BLaER1 treated with 17β-estradiol and CSF1 and Interleukin-3, amounts not matched to agents 10 nM and 100 nM (cell line): ENCODE measurements around the gene RAB7B.
A peak's percentile ranks its signal among the peaks of the same experiment; 100 is the strongest.

ENCODE experiments used
- H3K27ac ChIP-seq, 11 experiments: shearing (Covaris generic); formaldehyde crosslinking; 2 replicates each; pipeline ENCODE4 v1.8.1; 2022
- H3K27me3 ChIP-seq, 11 experiments: shearing (Covaris generic); formaldehyde crosslinking; 2 replicates each; pipeline ENCODE4 v1.8.1; 2022
- H3K36me3 ChIP-seq, 11 experiments: shearing (Covaris generic); formaldehyde crosslinking; 2 replicates each; pipeline ENCODE4 v1.8.1; 2022
- H3K4me1 ChIP-seq, 10 experiments: shearing (Covaris generic); formaldehyde crosslinking; 2 replicates each; pipeline ENCODE4 v1.8.1; 2022
- H3K4me2 ChIP-seq, 11 experiments: shearing (Covaris generic); formaldehyde crosslinking; 2 replicates each; pipeline ENCODE4 v1.8.1; 2022
- H3K4me3 ChIP-seq, 10 experiments: shearing (Covaris generic); formaldehyde crosslinking; 2 replicates each; pipeline ENCODE4 v1.8.1; 2022
- H3K9ac ChIP-seq, 11 experiments: shearing (Covaris generic); formaldehyde crosslinking; 2 replicates each; pipeline ENCODE4 v1.8.1; 2022
- H3K9me3 ChIP-seq, 11 experiments: shearing (Covaris generic); formaldehyde crosslinking; replicated peaks in 1 of 11; 2 replicates each; pipeline ENCODE4 v1.8.1; 2022
- H4K20me1 ChIP-seq, 11 experiments: shearing (Covaris generic); formaldehyde crosslinking; 2 replicates each; pipeline ENCODE4 v1.8.1; 2022
- Cebpa-rat ChIP-seq, 11 experiments: shearing (Covaris generic); IDR thresholded peaks; 2 replicates each; pipeline ENCODE4 v1.8.1; 2022

The RAB7B gene

DNA sequence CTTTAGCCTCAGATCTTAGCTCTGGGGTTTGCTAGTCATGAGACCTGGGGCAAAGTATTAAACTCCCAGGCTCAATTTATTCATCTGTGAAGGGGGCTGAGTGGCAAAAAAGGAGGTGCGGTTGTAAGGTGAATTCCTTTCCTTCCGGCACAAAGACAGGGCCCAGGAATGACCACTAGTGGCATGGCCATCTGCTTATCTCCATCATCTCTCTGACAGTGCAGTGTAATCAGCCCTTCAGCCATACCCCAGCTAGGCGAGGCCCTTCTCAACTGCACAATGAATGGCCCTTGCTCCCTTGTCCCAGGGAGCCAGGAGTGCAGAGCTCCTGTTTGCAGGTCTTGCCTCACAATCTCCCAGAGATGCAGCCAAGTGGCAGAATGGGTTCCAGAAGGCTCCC lies 54.3 kb downstream of the RAB7B start:
- peak overlapping the region in 3 of 11 experiments; percentile 59 to 81 (median 67); a peak in 5 of 22 replicates for H3K4me2 ChIP-seq
- H3K27me3 ChIP-seq, result no peaks in the 10 kb centered on the region
- no peaks in the 10 kb centered on the region for H3K36me3 ChIP-seq
- peaks cover 17 to 44% (median 32%) of the 10 kb centered on the region in 10 experiments for H3K4me1 ChIP-seq
- H3K9ac ChIP-seq, result no peak overlapping the region
- no peaks in the 10 kb centered on the region for H3K9me3 ChIP-seq
- H4K20me1 ChIP-seq, result no peaks in the 10 kb centered on the region
- no peak overlapping the region for H3K27ac ChIP-seq
- H3K4me3 ChIP-seq, result no peak overlapping the region
- TF ChIP-seq Cebpa-rat (IDR thresholded peaks at IDR 0.05), result no peak

DNA sequence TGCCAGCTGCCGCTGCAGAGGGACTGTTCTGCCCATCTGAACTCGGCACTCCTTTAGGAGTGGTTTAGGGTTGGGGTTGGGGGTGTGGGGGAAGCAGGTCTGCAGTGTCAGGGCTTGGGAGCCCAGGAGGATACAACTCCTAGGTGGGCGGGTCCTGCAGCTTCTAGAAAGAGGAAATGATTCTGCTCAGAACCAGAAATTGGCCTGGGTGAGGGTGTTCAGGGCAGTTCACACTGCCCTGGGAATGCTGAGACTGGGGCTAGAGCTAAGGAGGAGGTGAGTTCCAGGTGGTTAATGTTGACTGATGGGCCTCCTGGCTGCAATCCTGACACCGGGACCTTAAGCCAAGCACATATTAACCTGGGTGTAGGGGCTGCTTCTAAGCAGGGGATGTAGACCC lies 55.2 kb downstream of the RAB7B start:
- no peaks in the 10 kb centered on the region for H3K27me3 ChIP-seq
- H4K20me1 ChIP-seq, result no peaks in the 10 kb centered on the region
- TF ChIP-seq Cebpa-rat (IDR thresholded peaks at IDR 0.05), result no peak
- peaks cover 24 to 52% (median 38%) of the 10 kb centered on the region in 10 experiments for H3K4me1 ChIP-seq
- no peaks in the 10 kb centered on the region for H3K9me3 ChIP-seq
- no peak overlapping the region for H3K4me3 ChIP-seq
- H3K27ac ChIP-seq, result no peak overlapping the region
- H3K36me3 ChIP-seq, result no peaks in the 10 kb centered on the region
- peak overlapping the region in 8 of 11 experiments; percentile 2 to 81 (median 54); a peak in 13 of 22 replicates for H3K4me2 ChIP-seq
- H3K9ac ChIP-seq, result no peak overlapping the region

DNA sequence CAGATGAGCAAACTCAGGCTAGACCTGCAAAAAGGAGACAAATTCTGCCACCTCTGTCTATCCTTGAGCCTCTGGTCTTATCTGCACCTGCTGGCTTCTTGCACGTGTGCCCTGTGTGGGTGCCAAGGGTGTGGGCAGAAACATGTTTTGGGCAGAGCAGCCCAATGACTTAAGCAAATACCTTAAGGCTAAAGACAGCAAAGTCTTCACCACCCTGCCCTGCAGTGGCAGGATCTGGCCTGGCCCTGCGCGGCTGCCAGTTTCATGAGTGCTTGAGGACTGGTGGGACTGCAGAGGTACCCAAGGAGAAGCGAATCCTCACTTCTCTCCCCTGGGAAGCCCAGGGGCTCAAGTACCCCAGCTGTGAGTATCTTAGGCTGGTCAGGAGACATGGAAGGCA lies 56.2 kb downstream of the RAB7B start:
- H3K27ac ChIP-seq, result no peak overlapping the region
- H3K4me1 ChIP-seq, result peaks cover 27 to 54% (median 37%) of the 10 kb centered on the region in 10 experiments
- H4K20me1 ChIP-seq, result no peaks in the 10 kb centered on the region
- TF ChIP-seq Cebpa-rat (IDR thresholded peaks at IDR 0.05), result no peak
- no peak overlapping the region for H3K4me3 ChIP-seq
- H3K9ac ChIP-seq, result no peak overlapping the region
- no peaks in the 10 kb centered on the region for H3K36me3 ChIP-seq
- no peaks in the 10 kb centered on the region for H3K9me3 ChIP-seq
- no peaks in the 10 kb centered on the region for H3K27me3 ChIP-seq
- H3K4me2 ChIP-seq, result no peak overlapping the region; a peak in 1 of 22 replicates

DNA sequence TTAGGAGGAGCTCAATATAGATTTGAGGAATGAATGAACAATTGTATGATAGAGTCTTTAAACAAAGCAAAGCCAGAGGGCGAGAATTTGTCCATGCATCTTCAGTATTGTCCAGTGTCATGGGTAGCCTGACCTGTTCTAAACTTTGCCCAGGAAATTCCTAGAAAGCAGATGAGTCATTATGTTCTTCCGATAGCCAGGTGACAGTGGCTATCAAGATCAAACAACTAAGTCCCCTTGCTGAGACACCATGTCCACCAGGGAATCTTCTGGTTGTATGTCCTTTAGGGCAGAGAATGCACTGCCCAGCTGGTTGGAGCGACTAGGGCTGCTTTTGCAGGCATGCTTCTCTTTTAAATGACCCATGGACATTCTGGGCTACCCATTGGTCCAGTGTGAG lies 58.1 kb downstream of the RAB7B start:
- H3K9me3 ChIP-seq, result no peaks in the 10 kb centered on the region
- no peak for TF ChIP-seq Cebpa-rat (IDR thresholded peaks at IDR 0.05)
- no peak overlapping the region for H3K9ac ChIP-seq
- H3K4me1 ChIP-seq, result peaks cover 20 to 34% (median 25%) of the 10 kb centered on the region in 10 experiments; a peak in 19 of 20 replicates
- no peak overlapping the region for H3K4me2 ChIP-seq
- H3K4me3 ChIP-seq, result no peak overlapping the region
- no peaks in the 10 kb centered on the region for H3K36me3 ChIP-seq
- H3K27ac ChIP-seq, result no peak overlapping the region
- no peaks in the 10 kb centered on the region for H4K20me1 ChIP-seq
- H3K27me3 ChIP-seq, result no peaks in the 10 kb centered on the region

DNA sequence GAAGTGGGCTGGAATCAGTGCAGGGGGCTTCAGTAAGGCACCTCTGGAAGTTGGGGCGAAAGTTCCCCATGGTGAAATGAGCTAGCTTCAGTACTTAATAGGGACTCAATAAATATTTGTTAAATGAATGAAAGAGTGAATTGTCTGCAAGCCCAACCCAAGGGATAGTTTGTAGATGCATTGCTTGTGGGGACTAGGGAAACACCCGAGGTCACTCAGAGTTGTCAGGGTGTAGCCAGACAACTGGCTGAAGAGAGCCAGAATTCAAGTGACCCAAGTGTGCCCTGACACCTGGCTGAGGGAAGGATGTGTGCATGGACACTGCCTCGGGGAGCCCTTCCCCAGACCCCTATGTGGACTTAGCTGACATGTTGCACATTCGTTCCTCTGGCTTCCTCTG lies 58.7 kb downstream of the RAB7B start:
- H3K36me3 ChIP-seq, result no peaks in the 10 kb centered on the region
- no peaks in the 10 kb centered on the region for H3K9me3 ChIP-seq
- no peak overlapping the region for H3K4me2 ChIP-seq
- no peak overlapping the region for H3K9ac ChIP-seq
- peaks cover 20 to 34% (median 26%) of the 10 kb centered on the region in 10 experiments; a peak in 19 of 20 replicates for H3K4me1 ChIP-seq
- no peaks in the 10 kb centered on the region for H4K20me1 ChIP-seq
- no peak for TF ChIP-seq Cebpa-rat (IDR thresholded peaks at IDR 0.05)
- H3K27ac ChIP-seq, result no peak overlapping the region
- no peak overlapping the region for H3K4me3 ChIP-seq
- H3K27me3 ChIP-seq, result no peaks in the 10 kb centered on the region

DNA sequence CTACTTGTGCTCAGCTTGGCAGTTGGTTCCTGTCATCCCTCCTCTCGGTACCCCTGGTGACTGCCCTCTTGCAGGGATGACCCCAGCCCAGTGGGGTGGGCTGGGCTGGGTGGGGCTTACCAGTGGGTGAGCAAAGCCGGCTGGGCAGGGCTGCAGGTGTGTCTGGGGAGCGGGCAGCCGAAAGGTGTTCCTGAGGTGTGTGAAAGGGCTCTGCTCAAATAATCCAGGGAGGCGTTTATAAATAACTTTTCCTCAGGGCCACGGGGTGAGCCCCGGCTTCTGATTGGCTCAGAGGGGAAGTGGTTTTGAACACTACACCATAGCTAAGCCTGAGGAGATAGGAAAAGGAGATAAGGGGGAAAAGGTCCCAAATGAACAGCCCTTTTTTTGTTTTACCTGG lies 60.0 kb downstream of the RAB7B start, which contains the start of gene SLC26A9:
SLC26A9 (minus strand) TSS at position 212 of the 400 bp plus-strand sequence. CDS start 7,636 bp downstream, outside the sequence.
- H3K27ac ChIP-seq, result 0 out of 22 replicates have a peak within 1 kb of the TSS, but pooled peaks of 1 of the 11 experiments have one; percentile 22
- TF ChIP-seq Cebpa-rat (IDR thresholded peaks at IDR 0.05), result no peak
- no peaks in the 10 kb centered on the region for H3K9me3 ChIP-seq
- no peaks in the 10 kb centered on the region for H3K36me3 ChIP-seq
- H3K4me3 ChIP-seq, result no peak within 1 kb of the TSS
- no peaks in the 10 kb centered on the region for H4K20me1 ChIP-seq
- H3K27me3 ChIP-seq, result no peaks in the 10 kb centered on the region
- peak within 1 kb of the TSS; percentile 31 to 54 (median 43); a peak in 20 of 22 replicates for H3K4me2 ChIP-seq
- peaks cover 17 to 31% (median 26%) of the 10 kb centered on the region in 10 experiments; a peak in 19 of 20 replicates for H3K4me1 ChIP-seq
- H3K9ac ChIP-seq, result no peak within 1 kb of the TSS

DNA sequence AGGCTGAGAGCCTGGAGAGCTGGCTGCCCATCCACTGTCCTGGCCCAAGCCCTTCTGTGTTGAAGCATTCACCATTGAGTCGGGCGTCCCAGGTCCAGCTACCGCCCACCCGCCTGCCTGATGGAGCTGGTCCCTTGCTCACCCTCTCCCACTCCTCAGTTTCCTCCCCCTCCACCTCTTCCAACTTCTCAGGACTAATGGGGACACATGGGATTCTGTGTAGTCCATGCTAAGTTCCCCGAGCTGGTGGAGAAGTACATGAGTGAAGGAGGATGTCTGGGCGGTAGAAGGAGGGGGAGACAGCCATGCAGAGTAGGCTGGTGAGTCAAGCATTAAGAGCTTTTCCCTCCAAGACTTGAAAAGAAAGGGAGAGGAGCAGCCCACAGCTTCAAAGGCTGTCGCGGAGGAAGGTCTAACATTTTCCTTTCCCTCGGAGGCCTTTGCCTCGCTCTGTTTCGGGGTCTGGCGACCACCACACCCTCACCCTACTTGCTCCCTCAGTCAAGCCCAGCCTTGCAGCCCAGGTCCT lies 60.5 kb downstream of the RAB7B start:
- Histone ChIP-seq H3K4me1 (peaks cover 12 to 32% (median 22%) of the 10 kb centered on the region in 10 experiments; a peak in 18 of 20 replicates), H3K27ac (0 out of 22 replicates have a peak overlapping the region, but pooled peaks of 1 of the 11 experiments have one; percentile 22), H4K20me1 (no peaks in the 10 kb centered on the region), H3K9me3 (no peaks in the 10 kb centered on the region), H3K9ac (no peak overlapping the region), H3K36me3 (no peaks in the 10 kb centered on the region), H3K27me3 (no peaks in the 10 kb centered on the region), H3K4me3 (no peak overlapping the region), H3K4me2 (peak overlapping the region; percentile 31 to 54 (median 43); a peak in 20 of 22 replicates)
- no peak for TF ChIP-seq Cebpa-rat (IDR thresholded peaks at IDR 0.05)

DNA sequence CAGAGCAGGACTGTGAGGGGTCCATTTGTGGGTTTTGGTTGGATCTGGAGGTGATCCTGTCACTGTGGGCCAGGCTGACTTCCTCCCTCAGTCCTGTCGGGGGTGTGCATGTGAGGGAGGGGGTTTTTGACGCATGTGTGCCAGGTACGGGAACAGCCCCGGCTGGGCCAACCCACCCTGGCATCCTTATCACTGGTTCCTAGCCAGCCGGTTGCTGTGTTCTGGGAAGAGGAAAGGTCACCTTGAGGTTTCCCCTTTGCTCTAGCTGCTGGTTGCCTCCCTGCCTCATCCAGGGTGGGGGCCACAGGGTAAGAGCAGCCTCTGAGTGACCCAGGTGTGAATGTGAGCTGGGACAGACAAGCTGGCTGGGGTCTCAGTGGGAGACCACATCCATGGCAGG lies 62.5 kb downstream of the RAB7B start:
- Histone ChIP-seq H4K20me1 (no peaks in the 10 kb centered on the region), H3K9ac (no peak overlapping the region), H3K9me3 (no peaks in the 10 kb centered on the region), H3K36me3 (no peaks in the 10 kb centered on the region), H3K27ac (no peak overlapping the region), H3K4me3 (no peak overlapping the region), H3K27me3 (no peaks in the 10 kb centered on the region), H3K4me1 (peaks cover 7 to 32% (median 21%) of the 10 kb centered on the region in 10 experiments; a peak in 17 of 20 replicates), H3K4me2 (peak overlapping the region in 6 of 11 experiments; percentile 2 to 20 (median 3); a peak in 2 of 22 replicates)
- TF ChIP-seq Cebpa-rat (IDR thresholded peaks at IDR 0.05), result no peak

DNA sequence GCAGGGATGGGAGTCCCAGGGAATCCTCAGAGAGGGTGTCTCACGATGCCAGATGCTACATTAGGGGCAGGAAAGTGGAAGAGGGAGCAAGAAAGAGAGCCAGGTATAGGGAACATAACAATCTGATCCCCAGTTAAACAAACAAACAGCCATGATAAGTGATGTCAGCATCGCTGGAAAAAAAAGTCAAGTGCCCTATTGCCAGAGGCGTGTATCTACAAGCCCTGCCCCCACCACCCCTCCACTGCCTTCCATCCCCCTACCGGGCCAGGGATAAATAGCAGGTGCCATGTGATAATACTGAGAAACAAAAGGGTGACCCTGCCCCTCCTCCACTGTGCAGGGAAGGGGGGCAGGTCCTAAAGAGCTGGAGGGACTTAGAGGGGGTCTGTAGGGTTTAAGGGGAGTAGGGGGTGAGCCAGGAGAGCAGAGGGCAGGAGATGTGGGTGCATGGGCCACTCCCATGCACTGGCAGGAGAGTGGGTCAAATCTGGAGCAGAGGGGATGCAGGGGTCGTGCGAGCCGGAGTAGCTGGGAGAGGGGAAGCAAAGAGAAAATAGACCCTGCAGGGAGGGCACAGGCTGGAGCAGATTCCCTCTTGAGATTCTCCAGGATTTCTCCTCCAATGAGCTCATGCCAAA lies 63.4 kb downstream of the RAB7B start:
- no peak for TF ChIP-seq Cebpa-rat (IDR thresholded peaks at IDR 0.05)
- peaks cover 11 to 33% (median 24%) of the 10 kb centered on the region in 10 experiments; a peak in 19 of 20 replicates for H3K4me1 ChIP-seq
- peak overlapping the region in 5 of 11 experiments; percentile 2 to 27 (median 5); a peak in 2 of 22 replicates for H3K4me2 ChIP-seq
- no peaks in the 10 kb centered on the region for H3K9me3 ChIP-seq
- no peak overlapping the region for H3K4me3 ChIP-seq
- H3K36me3 ChIP-seq, result no peaks in the 10 kb centered on the region
- H3K27me3 ChIP-seq, result no peaks in the 10 kb centered on the region
- H4K20me1 ChIP-seq, result no peaks in the 10 kb centered on the region
- no peak overlapping the region for H3K27ac ChIP-seq
- H3K9ac ChIP-seq, result no peak overlapping the region
